Glomerular visceral epithelial cell (primary cell): ENCODE results near the gene PPP4C.
"Not testable (repeated sequence)": the region's sequence is repeated elsewhere in the genome, so short reads cannot be mapped to it uniquely, and the experiment has no call there.

Experiments
- DNase-seq: peaks from one replicate; pipeline ENCODE4 v3.0.0-alpha.2; 2016; ENCODE audit errors: extremely low spot score

Gene PPP4C

GRCh38 chr16:30096862-30097563, 21.2 kb downstream of the PPP4C start:
- DNase-seq, result no peak

- DNase-seq, result no peak
Measured at GRCh38 chr16:30104090-30104489, 28.3 kb downstream of the PPP4C start.

DNA sequence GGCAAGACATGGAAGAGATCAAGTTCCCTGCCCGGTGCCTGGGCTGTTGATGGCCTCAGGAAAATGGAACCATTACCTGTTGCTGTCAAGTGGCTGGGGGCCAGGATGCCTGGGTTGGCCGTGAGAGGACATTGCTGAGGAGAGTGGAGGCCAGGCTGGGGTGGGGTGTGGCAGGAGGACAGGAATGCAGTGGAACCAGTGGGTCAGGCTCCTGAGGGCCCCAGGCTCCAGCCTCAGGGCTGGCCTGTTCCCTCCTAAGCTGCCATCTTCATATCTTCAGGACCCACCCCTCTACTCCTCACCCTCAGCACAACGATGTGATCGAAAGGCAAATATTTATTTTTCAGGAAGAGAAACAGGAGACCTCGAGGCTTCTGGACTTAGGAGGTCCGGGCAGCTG, 28.7 kb downstream of the PPP4C start:
- DNase-seq, result no peak

DNA sequence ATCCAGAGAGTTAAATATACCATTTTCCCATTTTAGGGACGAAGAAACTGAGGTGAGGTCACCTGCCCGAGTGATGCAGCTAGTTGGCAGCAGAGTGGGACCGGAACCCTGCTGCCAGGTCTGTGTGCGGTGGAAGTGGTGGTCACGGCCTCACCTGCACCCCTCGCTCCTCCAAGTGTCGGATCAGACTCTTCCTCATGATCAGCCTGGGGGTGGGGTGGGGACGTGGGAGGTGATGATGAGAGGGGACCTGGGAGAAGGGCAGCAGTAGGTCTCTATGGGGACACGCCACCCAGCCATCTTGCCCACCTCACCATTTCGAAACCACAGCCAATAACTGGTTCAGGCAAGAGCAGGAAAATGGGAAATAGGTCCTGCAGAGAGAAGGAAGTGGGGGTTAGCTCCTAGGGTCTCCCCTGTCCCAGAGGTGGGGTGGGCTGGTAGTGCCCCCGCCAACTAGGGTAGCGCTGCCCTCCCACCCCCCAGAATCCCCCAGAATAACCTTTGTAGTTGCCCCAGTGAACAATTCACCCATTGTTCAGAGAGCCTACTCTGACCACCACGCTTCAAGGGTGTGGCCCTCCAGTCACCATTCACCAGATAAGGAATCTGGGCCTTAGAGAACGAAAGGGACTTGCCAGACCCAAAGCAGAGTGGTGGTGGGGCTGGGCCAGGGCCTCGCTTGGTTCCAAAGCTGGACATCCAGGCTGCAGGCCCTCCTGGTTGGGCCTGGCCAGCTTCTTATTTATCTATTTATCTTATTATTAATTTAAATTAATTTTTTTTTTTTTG, 32.5 kb downstream of the PPP4C start:
- no peak for DNase-seq

- no peak for DNase-seq
Measured at GRCh38 chr16:30110661-30111060, 34.9 kb downstream of the PPP4C start.

GRCh38 chr16:30112197-30113030, 36.6 kb downstream of the PPP4C start:
- peak; percentile 49 for DNase-seq

DNA sequence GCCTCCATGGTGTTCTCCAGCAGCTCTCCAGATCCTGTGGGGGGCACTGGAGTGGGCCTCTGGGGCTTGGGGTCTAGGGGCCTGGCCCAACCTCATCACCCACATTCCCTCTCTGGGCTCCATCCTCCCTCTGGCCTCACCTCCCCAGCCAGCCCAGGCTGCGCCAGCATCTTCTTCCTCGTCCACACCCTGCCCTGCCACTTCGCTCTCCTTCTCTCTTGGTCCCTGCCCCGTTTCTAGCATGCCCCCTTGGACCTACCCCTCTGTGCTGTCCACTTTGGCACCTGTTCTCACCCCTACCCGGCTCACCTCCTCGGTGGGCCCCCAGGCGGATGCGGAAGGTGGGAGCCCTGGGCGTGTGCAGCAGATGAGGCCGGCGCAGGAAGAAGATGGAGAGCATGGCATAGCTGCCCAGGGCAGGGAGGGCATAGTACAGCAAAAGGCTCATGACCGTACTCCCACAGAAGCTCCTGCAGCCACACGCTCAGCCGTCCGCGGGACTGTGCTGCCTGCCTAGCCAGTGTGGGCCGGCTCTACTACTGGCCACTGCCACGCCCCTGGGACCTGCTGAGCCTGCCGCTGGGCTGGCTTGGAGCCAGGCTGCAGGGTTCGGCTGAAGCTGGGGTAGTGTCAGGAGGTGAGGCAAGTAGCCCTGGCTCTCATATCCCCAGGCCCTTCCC, 37.4 kb downstream of the PPP4C start, which contains the start of gene GDPD3:
Gene GDPD3, minus strand, starts transcription at position 507 of the 680 bp plus-strand sequence. Its CDS starts 59 bp downstream, at position 448.
- peak; percentile 35 for DNase-seq

DNA sequence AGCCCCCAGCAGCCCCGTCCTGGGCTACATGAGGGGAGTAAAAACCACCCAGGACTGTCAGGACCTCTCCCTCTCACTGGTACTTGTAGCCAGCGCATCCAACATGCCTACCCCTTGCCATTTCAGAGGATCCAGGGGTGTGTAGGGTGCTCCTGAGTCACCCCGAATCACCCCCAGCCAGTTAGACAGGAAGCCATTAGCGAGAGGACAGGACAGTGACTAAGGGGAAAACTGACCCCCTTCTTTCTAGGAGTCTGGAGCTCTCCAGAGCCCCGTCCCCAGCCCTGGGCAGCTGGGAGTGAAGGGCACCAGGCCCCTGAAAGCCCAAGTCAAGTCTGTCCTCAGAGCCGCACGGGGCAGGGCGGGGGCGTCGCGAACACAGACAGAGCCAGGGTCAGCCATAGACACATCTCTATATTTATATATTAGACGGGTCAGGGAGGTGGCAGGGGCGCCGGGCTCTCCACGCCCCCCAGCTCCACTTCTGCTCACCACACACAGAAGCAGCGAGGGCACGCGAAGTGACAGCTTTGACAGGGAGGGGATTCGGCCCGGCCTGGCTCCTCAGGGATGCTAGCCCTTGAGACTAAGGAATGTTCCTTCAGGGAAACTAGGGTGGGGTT, 38.0 kb downstream of the PPP4C start:
- DNase-seq, result no peak

GRCh38 chr16:30114411-30114810, 38.6 kb downstream of the PPP4C start:
- DNase-seq, result no peak

DNA sequence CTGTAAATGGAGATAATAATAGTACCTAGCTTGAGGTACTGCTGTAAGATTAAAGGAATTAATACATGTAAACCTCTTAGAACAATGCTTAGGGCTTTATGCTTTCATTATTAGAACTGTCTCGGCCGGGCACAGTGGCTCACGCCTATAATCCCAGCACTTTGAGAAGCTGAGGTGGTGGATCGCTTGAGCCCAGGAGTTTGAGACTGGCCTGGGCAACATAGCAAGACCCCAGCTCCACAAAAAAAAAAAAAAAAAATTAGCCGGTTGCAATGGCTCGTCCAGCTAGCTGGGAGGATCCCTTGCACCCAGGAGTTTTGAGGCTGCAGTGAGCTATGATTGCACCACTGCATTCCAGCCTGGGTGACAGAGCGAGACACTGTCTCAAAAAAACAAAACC, 39.0 kb downstream of the PPP4C start:
- DNase-seq, result not testable (repeated sequence)

- no peak for DNase-seq
Measured at GRCh38 chr16:30115238-30115637, 39.4 kb downstream of the PPP4C start.

DNA sequence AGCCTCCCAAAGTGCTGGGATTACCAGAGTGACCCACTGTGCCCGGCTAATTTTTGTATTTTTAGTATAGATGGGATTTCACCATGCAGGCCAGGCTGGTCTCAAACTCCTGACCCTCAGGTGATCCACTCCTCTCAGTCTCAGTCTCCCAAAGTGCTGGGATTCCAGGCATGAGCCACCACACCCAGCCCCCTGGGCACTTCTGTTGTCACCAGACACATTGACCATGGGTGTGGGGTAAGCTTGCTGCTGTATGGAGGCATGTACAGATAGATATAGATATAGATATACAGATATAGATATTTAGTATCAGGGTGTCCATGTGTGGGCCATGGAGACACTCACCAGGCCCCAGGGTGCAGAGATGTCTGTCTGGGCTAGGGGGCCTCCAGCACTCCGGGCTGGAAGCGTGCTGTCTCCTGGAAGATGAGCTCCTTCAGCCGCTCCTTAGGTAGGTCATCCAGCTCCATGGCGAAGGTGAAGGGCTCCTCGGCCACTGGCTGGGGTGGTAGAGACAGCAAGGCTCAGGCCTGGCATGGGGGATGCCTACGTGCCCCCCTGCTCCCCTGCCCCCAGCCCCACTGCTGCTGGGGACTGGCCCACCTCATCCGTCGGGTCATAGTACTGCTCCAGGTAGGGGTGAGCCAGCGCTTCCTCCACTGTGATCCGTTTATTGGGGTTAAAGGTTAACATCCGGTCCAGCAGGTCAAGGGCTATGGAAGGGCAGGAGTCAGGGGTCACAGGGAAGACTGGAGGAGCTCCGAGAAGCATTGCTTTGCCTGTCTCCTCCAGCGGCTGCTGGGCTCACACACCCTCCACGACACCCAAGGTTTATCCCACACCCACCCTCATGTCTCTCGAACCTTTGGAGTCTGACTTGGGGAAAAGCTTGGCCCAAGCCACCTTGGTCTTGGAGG, 40.8 kb downstream of the PPP4C start:
- DNase-seq, result no peak

GRCh38 chr16:30117768-30118167, 42.0 kb downstream of the PPP4C start:
- DNase-seq, result no peak

- DNase-seq, result no peak
Measured at GRCh38 chr16:30119428-30119827, 43.6 kb downstream of the PPP4C start.

- no peak for DNase-seq
Measured at GRCh38 chr16:30120340-30121105, 44.7 kb downstream of the PPP4C start.

GRCh38 chr16:30121741-30122571, 46.2 kb downstream of the PPP4C start:
- no peak for DNase-seq

DNA sequence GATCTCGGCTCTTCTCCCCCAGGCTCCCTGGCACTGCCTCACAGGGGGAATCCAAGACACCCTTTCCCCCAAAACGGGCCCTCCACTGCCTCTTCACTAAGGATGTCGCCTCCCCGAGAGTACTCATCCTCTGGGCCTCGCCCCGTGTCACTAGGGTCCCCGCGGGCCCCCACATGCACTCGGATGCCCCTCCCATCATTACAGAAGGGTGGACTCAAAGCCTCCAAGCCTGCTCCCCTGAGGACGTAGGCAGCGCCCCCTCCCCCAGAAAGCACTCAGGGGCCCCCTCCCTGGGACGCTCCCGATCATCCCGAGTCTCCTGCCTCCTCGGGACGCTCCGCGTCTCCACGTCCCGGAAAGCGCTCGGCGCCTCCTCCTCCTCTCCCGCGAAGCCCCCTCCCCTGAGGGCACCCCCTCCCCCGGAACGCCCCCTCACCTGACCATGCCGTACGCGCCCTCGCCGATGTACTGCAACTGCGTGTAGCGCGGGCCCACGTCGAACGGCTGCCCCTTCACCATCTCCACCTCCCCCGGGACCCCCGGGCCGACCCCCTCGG, 46.9 kb downstream of the PPP4C start:
- peak; percentile 2 for DNase-seq

- no peak for DNase-seq
Measured at GRCh38 chr16:30124985-30125379, 49.2 kb downstream of the PPP4C start.
